HEK293T (cell line): Measurements from ENCODE around the gene TEKT2.

Source experiments
- ARNT ChIP-seq: fragments of 450-650 bp; IDR thresholded peaks from 2 replicates; pipeline ENCODE4 v1.6.1; 2017; ENCODE audit warnings: mild to moderate bottlenecking
- BHLHE40 ChIP-seq: fragments of 450-650 bp; IDR thresholded peaks from 2 replicates; pipeline ENCODE4 v1.6.1; 2016; ENCODE audit warnings: mild to moderate bottlenecking, moderate library complexity, borderline replicate concordance
- L3MBTL2 ChIP-seq: fragments of 450-650 bp; conservative IDR thresholded peaks from 2 replicates; pipeline ENCODE4 v1.6.1; 2016; ENCODE audit warnings: mild to moderate bottlenecking
- NFRKB ChIP-seq: fragments of 450-650 bp; IDR thresholded peaks from 2 replicates; pipeline ENCODE4 v1.6.1; 2016; ENCODE audit warnings: mild to moderate bottlenecking, moderate library complexity
- SUZ12 ChIP-seq: fragments of 450-650 bp; IDR thresholded peaks from 2 replicates; pipeline ENCODE4 v1.6.1; 2016; ENCODE audit warnings: mild to moderate bottlenecking
- TF ChIP-seq, protein P1 (sequence below): fragments of 450-650 bp; IDR thresholded peaks from 2 replicates; pipeline ENCODE4 v1.6.1; 2016

DNA sequence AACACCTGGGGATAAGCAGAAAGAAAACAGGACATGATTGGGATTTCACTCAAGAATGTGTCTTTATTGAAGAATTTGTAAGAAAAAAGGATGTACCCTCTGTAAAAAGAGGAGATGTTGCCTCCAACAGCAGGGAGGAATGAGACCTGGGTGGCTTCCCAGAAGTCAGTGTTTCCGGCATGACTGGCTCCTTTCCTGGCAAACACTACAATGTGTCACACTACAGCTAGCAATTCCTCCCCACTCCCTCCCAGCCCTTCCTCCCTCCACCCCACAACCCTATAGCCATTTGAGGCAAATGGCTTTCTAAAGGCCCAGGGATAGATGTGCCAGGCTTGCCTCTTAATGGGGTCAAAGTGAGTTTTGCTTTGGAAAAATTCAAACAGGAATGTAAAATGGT is 52.6 kb downstream of the TEKT2 start:
- no peak for TF ChIP-seq BHLHE40
- TF ChIP-seq ARNT: no peak
- no peak for TF ChIP-seq SUZ12
- no peak for TF ChIP-seq NFRKB
- no peak for TF ChIP-seq L3MBTL2
- TF ChIP-seq, protein P1, sequence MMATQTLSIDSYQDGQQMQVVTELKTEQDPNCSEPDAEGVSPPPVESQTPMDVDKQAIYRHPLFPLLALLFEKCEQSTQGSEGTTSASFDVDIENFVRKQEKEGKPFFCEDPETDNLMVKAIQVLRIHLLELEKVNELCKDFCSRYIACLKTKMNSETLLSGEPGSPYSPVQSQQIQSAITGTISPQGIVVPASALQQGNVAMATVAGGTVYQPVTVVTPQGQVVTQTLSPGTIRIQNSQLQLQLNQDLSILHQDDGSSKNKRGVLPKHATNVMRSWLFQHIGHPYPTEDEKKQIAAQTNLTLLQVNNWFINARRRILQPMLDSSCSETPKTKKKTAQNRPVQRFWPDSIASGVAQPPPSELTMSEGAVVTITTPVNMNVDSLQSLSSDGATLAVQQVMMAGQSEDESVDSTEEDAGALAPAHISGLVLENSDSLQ: no peak
